NCI-H226 (cell line): ENCODE data around the gene PRR14.
"Not testable (repeated sequence)": the region's sequence is repeated elsewhere in the genome, so short reads cannot be mapped to it uniquely, and the experiment has no call there.

Experiments used
- DNase-seq: peaks from one replicate; pipeline ENCODE4 v3.0.0-alpha.2; 2015

The PRR14 gene

GRCh38 chr16:30696646-30697045 is 45.9 kb downstream of the PRR14 start:
- DNase-seq: not testable (repeated sequence)

GRCh38 chr16:30697264-30698138 is 46.7 kb downstream of the PRR14 start:
- peak; percentile 96 for DNase-seq

GRCh38 chr16:30698139-30698815 is 47.5 kb downstream of the PRR14 start:
- peak; percentile 72 for DNase-seq

- peak; percentile 63 for DNase-seq
Observed at GRCh38 chr16:30698816-30699614, 48.3 kb downstream of the PRR14 start, which contains the start of gene SRCAP. TSS of gene SRCAP (plus strand) at chr16:30699171. CDS start at chr16:30700825, 1,654 bp downstream.

GRCh38 chr16:30699615-30700099 is 48.9 kb downstream of the PRR14 start:
- DNase-seq: no peak

GRCh38 chr16:30700491-30700890 is 49.7 kb downstream of the PRR14 start:
- DNase-seq: peak; percentile 88

GRCh38 chr16:30700971-30701370 is 50.2 kb downstream of the PRR14 start:
- DNase-seq: no peak

GRCh38 chr16:30703071-30703470 is 52.3 kb downstream of the PRR14 start:
- DNase-seq: not testable (repeated sequence)

- no peak for DNase-seq
Observed at GRCh38 chr16:30703971-30704370, 53.2 kb downstream of the PRR14 start.
